Omental fat pad (tissue), 4 donors: ENCODE measurements around the gene BNIP2. TPM values are rescaled to one million over a fixed set of nuclear protein-coding genes. Genes with fewer than 3 reads are reported as not detected.

ENCODE experiments used
- ATAC-seq: fragments of 150-250 bp; one replicate; pipeline ENCODE4 v1.9.1; 2016; ENCODE audit warnings: mild to moderate bottlenecking, moderate library complexity; ENCODE audit not compliant: low FRiP score
- DNase-seq: peaks from one replicate; pipeline ENCODE4 v3.0.0-alpha.2; 2019; ENCODE audit warnings: low spot score
- total RNA-seq, 4 donors: library from RNA; depleted of rRNA; stranded (reverse); fragments of >200 nt; gene quantifications; one replicate each; pipeline ENCODE4 v1.1.0, GENCODE V29; 2016
- TF ChIP-seq, protein P1 (sequence below), 3 donors: fragments of 450-650 bp; IDR thresholded peaks; one replicate each; pipeline ENCODE4 v1.5.1; 2016 to 2017; ENCODE audit warnings: antibody characterized with exemption in 3 of 3, mild to moderate bottlenecking in 3 of 3, moderate library complexity in 2 of 3

Gene BNIP2
- total RNA-seq, 4 donors from 2014 or later = 102 to 162 (median 132) TPM

DNA sequence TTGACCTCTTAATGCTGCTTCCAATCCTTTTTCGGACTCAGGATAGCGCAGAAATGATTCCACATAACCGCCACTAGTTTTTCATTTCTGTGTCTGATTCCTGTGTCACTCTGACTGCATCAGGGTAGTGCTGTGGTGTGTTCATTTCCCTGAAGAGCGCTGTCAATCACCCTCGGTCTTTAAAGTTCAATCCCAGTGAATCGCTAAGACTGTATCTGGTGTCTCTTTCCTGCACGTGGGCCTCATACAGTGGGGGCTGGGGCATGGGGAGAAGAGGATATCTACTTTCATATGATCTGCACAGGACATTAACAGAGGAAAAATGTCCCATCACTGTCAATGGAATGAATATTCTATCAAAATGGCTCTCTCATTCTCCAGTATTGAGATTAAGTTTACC lies 32.9 kb upstream of the BNIP2 start:
- DNase-seq = no peak
- TF ChIP-seq, protein P1, sequence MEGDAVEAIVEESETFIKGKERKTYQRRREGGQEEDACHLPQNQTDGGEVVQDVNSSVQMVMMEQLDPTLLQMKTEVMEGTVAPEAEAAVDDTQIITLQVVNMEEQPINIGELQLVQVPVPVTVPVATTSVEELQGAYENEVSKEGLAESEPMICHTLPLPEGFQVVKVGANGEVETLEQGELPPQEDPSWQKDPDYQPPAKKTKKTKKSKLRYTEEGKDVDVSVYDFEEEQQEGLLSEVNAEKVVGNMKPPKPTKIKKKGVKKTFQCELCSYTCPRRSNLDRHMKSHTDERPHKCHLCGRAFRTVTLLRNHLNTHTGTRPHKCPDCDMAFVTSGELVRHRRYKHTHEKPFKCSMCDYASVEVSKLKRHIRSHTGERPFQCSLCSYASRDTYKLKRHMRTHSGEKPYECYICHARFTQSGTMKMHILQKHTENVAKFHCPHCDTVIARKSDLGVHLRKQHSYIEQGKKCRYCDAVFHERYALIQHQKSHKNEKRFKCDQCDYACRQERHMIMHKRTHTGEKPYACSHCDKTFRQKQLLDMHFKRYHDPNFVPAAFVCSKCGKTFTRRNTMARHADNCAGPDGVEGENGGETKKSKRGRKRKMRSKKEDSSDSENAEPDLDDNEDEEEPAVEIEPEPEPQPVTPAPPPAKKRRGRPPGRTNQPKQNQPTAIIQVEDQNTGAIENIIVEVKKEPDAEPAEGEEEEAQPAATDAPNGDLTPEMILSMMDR (IDR thresholded peaks at IDR 0.05) = no peak

DNA sequence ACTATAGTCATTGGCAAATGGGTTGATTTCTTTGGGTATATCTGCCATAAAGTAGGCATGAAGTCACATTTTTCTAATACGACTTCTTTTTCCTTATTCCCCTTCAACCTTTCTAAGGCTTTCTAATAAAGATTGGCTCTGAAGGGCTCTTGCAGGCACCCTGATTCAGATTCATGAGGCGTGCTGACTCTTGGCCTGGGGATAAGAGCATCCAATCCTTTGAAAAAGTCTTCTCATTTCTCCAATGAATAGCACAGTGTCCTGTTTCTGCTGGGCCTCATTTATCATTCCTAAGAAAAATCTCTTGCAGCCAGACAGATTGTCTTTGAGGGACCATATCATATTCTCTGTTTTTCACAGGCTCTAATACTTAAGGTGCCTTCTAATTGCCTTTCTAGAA lies 32.3 kb upstream of the BNIP2 start:
- TF ChIP-seq, protein P1 (IDR thresholded peaks at IDR 0.05) = no peak
- ATAC-seq = no peak
- no peak for DNase-seq

More for the DNA sequence above, 32.9 kb upstream of the BNIP2 start:
- ATAC-seq = no peak

- TF ChIP-seq, protein P1 (IDR thresholded peaks at IDR 0.05) = no peak
- ATAC-seq = no peak
These were observed 24.1 kb upstream of the BNIP2 start for GRCh38 chr15:59713177-59713576.

GRCh38 chr15:59711451-59712243 lies 22.5 kb upstream of the BNIP2 start:
- no peak for DNase-seq
- TF ChIP-seq, protein P1 (IDR thresholded peaks at IDR 0.05) = no peak

More at GRCh38 chr15:59713177-59713576, 24.1 kb upstream of the BNIP2 start:
- no peak for DNase-seq

DNA sequence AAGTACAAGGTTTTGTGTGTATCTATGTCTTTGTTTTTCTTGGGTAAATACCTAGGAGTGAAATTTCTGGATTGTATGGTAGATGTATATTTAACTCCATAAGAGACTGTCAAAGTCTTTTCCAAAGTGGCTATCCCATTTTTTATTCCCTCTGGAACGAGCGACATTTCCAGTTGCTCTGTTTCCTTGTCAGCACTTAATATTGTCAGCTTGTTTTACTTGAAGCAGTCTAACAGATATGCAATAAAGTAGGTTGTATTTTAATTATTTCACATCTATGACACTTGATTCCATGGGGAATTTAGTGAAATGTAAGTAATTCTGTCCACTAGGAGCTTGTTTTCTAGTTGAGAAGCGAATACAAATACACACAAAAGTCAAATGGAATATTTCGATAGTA lies 18.5 kb upstream of the BNIP2 start:
- DNase-seq (no peak), ATAC-seq (no peak)
- TF ChIP-seq, protein P1 (IDR thresholded peaks at IDR 0.05) = no peak

More at GRCh38 chr15:59711451-59712243, 22.5 kb upstream of the BNIP2 start:
- no peak for ATAC-seq

DNA sequence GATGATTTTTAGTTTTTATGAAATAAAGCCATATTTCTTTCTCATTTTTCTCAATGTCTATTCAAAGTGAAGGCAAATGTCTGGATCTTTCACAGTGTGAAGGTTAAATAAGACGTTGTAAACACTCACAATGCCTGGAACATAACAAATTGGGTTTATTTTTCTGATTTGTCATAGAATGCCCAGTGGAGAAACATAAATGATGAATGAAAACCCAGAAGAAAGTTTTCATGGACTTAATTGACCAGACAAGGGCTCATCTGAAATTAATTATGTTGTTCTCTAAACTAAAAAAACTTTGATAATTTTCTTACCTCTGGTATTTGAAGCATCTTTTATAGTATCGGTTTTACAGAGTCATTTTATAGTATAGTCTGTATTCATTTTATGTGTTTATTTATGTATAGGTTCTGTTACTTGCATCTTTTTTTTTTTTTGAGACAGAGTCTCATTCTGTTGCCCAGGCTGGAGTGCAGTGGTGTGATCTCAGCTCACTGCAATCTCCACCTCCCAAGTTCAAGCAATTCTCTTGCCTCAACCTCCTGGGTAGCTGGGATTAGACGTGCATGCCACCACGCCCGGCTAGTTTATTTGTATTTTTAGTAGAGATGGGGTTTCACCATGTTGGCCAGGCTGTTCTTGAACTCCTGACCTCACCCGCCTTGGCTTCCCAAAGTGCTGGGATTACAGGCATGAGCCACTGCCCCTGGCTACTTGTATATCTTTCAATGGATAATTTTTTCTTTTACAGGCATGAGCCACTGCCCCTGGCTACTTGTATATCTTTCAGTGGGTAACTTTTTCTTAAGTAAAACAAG lies 15.1 kb upstream of the BNIP2 start:
- DNase-seq (no peak), ATAC-seq (no peak)
- TF ChIP-seq, protein P1 (IDR thresholded peaks at IDR 0.05) = no peak
